Gastroesophageal sphincter (tissue), 3 donors: ENCODE data around the gene SDHAF4.

ENCODE experiments used
- EP300 ChIP-seq: sonication (generic); formaldehyde crosslinking; IDR thresholded peaks from one replicate; pipeline ENCODE4 v1.6.1; 2017; ENCODE audit warnings: antibody characterized with exemption, mild to moderate bottlenecking
- POLR2A ChIP-seq, 2 donors: fragments of 450-650 bp; IDR thresholded peaks; one replicate each; pipeline ENCODE4 v1.6.1; 2017; ENCODE audit warnings: antibody characterized with exemption in 2 of 2, mild to moderate bottlenecking in 2 of 2, moderate library complexity in 1 of 2
- TF ChIP-seq, protein P1 (sequence below), 4 experiments: fragments of 200-600 bp in 2 of 4; fragments of 450-650 bp in 2 of 4; sonication (generic) in 1 of 4; IDR thresholded peaks; one replicate each; pipeline ENCODE4 v1.5.1; 2017 to 2019; ENCODE audit warnings: antibody characterized with exemption in 4 of 4, mild to moderate bottlenecking in 2 of 4, moderate library complexity in 2 of 4

DNA sequence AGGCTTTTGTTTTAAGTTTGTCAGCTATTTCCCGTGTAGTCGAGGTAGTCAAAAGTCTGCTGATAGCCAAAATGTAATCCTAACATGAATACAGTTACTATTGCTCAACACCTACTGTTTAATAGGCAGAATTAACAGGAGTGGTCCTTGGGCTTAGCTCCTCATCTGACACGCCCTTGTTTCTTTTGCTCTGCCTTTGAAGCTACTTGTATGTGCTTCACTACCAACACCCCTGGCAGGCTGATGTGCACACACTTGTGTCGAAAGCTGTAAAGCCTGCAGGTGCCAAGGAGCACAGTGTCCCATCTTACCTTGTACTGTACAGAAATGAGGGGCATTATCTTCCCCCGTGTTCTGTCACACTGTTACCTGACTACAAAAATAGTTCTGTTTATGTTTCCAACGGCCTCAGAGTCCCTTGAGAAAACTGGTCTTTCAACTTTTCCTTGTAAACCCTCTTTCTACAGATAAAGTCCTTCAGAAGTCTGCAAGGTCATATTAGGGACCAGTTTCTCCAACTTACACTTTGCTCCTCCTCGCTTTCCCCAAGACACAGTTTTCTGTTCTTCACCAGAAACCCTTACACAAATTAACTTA lies 9.3 kb downstream of the SDHAF4 start:
- TF ChIP-seq EP300 = no peak
- no peak for TF ChIP-seq POLR2A (IDR thresholded peaks at IDR 0.05)
- TF ChIP-seq, protein P1, sequence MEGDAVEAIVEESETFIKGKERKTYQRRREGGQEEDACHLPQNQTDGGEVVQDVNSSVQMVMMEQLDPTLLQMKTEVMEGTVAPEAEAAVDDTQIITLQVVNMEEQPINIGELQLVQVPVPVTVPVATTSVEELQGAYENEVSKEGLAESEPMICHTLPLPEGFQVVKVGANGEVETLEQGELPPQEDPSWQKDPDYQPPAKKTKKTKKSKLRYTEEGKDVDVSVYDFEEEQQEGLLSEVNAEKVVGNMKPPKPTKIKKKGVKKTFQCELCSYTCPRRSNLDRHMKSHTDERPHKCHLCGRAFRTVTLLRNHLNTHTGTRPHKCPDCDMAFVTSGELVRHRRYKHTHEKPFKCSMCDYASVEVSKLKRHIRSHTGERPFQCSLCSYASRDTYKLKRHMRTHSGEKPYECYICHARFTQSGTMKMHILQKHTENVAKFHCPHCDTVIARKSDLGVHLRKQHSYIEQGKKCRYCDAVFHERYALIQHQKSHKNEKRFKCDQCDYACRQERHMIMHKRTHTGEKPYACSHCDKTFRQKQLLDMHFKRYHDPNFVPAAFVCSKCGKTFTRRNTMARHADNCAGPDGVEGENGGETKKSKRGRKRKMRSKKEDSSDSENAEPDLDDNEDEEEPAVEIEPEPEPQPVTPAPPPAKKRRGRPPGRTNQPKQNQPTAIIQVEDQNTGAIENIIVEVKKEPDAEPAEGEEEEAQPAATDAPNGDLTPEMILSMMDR (IDR thresholded peaks at IDR 0.05) = no peak
